ENCODE data around the gene CEBPE. TPM values are rescaled to one million over a fixed set of nuclear protein-coding genes. Genes with fewer than 3 reads are reported as not detected.

Gene CEBPE
- total RNA-seq, 4 donors from 2014 or later: not detected

DNA sequence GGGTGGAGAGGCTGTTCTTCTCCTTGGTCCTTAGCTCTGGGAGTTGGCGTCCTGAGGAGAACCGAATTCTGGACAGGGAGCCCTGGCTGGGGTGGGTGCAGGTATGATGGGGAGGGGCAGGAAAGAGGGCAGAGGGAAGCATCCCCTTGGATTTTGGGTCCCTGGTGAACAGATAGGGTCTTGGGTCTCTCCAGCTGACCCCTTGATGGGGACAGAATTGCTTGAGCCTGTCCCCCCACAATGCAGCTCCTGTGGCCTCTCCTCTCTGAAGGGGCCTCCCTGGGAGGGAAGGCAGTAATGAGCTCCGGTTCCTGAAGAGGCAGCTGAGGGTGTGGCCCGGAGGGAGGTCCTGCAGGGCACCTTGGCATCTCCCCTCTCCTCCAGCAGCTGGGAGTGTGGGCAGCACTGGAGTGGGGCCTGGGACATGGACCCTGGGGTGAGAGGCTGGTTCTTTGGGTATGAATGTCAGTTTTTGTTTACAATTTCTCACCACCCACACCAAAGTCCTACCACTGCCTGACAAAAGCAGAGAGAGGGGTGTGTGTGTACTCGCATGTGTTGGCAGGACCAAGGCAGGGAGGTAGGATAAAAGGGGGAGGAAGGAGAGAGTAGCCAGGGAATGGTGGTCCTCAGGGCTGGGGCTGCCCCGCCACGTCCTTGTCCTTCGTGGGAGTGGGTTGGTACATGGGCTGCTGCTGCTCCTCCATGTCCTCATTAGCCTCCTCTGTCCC lies 7.7 kb upstream of the CEBPE start:
- DNase-seq: no peak
- no peak for TF ChIP-seq POLR2A (IDR thresholded peaks at IDR 0.05)
- TF ChIP-seq, protein P1, sequence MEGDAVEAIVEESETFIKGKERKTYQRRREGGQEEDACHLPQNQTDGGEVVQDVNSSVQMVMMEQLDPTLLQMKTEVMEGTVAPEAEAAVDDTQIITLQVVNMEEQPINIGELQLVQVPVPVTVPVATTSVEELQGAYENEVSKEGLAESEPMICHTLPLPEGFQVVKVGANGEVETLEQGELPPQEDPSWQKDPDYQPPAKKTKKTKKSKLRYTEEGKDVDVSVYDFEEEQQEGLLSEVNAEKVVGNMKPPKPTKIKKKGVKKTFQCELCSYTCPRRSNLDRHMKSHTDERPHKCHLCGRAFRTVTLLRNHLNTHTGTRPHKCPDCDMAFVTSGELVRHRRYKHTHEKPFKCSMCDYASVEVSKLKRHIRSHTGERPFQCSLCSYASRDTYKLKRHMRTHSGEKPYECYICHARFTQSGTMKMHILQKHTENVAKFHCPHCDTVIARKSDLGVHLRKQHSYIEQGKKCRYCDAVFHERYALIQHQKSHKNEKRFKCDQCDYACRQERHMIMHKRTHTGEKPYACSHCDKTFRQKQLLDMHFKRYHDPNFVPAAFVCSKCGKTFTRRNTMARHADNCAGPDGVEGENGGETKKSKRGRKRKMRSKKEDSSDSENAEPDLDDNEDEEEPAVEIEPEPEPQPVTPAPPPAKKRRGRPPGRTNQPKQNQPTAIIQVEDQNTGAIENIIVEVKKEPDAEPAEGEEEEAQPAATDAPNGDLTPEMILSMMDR (IDR thresholded peaks at IDR 0.05): no peak
- peaks cover 0 to 16% of the 10 kb centered on the region in 2 donors for H3K36me3 ChIP-seq
- H3K9me3 ChIP-seq: no peaks in the 10 kb centered on the region
- H3K4me1 ChIP-seq: peaks cover 0 to 8% of the 10 kb centered on the region in 2 donors
- intact Hi-C loops (cut with DNase I): loop anchor here (10.0 kb wide), 1 partner anchor 168 kb away; no protein-coding TSS in a partner anchor
- WGBS, 2 donors: 84 to 87% methylated on average over 7 to 8 of the region's 8 CpGs
- no peak overlapping the region for H3K4me3 ChIP-seq (replicated peaks in 1 of 3)
- H3K27ac ChIP-seq: no peak overlapping the region
- no peaks in the 10 kb centered on the region for H3K27me3 ChIP-seq

DNA sequence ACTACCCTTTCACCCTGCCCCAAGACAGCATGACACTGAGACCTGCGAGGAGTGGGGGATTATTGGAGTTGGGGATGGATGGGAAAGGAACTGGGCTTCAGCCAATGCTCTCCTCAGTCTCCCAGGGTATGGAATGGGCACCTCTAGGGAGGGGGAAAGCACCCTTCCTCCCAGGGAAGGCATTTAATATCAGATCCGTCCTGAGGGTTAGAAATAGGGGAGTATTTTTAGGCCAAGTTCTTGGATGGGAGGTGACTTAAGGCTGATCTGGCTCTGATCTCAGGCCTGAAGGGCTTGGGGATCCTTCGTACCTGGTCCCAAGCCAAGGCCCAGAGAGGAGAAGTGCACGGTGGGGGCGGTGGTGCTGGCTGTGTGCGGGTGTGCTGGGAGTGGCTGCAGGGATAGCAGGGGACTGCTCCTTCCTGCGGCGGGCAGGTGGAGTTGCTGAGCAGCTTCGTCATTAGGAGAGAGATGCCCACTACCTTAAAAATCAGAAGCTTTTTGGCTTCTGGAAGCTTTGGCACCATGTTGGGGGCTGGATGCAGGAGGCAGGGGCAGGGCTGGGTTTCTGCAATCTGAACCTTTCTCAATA lies 7.0 kb upstream of the CEBPE start:
- intact Hi-C loops (cut with DNase I): loop anchor here (10.0 kb wide), 1 partner anchor 169 kb away; no protein-coding TSS in a partner anchor
- TF ChIP-seq POLR2A (IDR thresholded peaks at IDR 0.05): no peak
- TF ChIP-seq, protein P1 (IDR thresholded peaks at IDR 0.05): no peak
- WGBS, 2 donors: 41 to 45% methylated on average over 7 to 9 of the region's 9 CpGs

DNA sequence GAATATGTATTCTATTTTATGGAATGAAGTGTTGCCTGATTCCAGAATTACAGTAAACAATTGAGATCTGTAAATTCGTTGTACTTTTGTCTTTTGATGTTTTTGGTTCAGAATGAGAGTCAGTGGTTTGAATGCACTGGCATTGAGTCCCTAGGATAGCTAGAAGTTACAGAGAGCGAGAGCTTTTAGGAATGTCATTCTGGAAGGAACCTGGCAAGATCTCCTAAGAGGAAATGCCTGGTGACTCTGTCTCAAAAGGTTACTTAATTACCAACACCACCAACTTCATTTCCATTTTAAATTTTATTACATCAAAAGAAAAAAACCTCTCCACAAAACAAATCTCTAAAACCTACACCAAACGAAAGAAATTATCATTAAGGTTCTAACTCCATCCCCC lies 6.0 kb upstream of the CEBPE start:
- intact Hi-C loops (cut with DNase I): loop anchor here (10.0 kb wide), 1 partner anchor 170 kb away; no protein-coding TSS in a partner anchor
- peaks cover 0 to 11% of the 10 kb centered on the region in 2 donors for H3K36me3 ChIP-seq
- DNase-seq: no peak
- H3K27ac ChIP-seq: no peak overlapping the region
- 60 to 84% methylated on average over 3 of the region's 3 CpGs for WGBS, 2 donors
- H3K4me3 ChIP-seq (replicated peaks in 1 of 3): no peak overlapping the region
- TF ChIP-seq, protein P1 (IDR thresholded peaks at IDR 0.05): no peak
- no peak for TF ChIP-seq POLR2A (IDR thresholded peaks at IDR 0.05)
- H3K4me1 ChIP-seq: peaks cover 0 to 8% of the 10 kb centered on the region in 2 donors
- no peaks in the 10 kb centered on the region for H3K27me3 ChIP-seq
- no peaks in the 10 kb centered on the region for H3K9me3 ChIP-seq

More for the DNA sequence above, 7.0 kb upstream of the CEBPE start:
- Histone ChIP-seq H3K4me1 (peaks cover 0 to 8% of the 10 kb centered on the region in 2 donors), H3K27me3 (no peaks in the 10 kb centered on the region), H3K4me3 (replicated peaks in 1 of 3) (no peak overlapping the region), H3K27ac (no peak overlapping the region), H3K9me3 (no peaks in the 10 kb centered on the region), H3K36me3 (peaks cover 0 to 13% of the 10 kb centered on the region in 2 donors)
- peak; percentile 70 to 79 for DNase-seq

DNA sequence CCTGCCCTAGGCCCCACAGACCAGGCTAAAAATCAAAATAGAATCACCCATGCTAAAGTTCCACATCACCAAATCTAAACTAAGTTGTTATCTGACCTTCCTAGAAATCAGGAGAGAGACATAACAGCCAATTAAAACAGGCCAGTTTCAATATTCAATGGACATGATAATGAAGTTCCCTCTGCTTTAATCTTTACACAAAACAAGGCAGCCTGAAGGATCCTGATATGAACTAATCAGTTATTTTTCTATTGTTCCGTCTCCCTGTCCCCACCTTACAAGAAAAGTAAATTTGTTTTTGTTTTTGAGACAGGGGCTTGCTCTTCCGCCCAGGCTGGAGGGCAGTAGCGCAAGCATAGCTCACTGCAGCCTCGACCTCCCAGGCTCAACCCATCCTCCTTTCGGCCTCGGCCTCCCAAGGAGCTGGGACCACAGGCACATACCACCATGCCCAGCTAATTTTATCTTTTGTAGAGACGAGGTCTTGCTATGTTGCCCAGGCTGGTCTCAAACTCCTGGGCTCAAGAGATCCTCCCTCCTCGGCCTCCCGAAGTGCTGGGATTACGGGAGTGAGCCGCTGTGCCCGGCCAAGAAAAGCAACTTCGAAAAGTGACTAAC lies 5.4 kb upstream of the CEBPE start:
- intact Hi-C loops (cut with DNase I): loop anchor here (10.0 kb wide), 1 partner anchor 170 kb away; no protein-coding TSS in a partner anchor
- no peak for DNase-seq
- TF ChIP-seq POLR2A (IDR thresholded peaks at IDR 0.05): no peak
- TF ChIP-seq, protein P1 (IDR thresholded peaks at IDR 0.05): no peak

More for the DNA sequence above, 5.4 kb upstream of the CEBPE start:
- peaks cover 0 to 9% of the 10 kb centered on the region in 2 donors for H3K36me3 ChIP-seq
- H3K4me3 ChIP-seq (replicated peaks in 1 of 3): no peak overlapping the region
- H3K27me3 ChIP-seq: no peaks in the 10 kb centered on the region
- no peak overlapping the region for H3K27ac ChIP-seq
- H3K9me3 ChIP-seq: no peaks in the 10 kb centered on the region
- peaks cover 0 to 8% of the 10 kb centered on the region in 2 donors for H3K4me1 ChIP-seq
- 95% methylated on average over 13 of the region's 13 CpGs for WGBS, 2 donors
